NCI-H146 treated with DMSO at 0.1 percent for 48 hours (cell line): ENCODE measurements around the gene HNRNPF.

Source experiments
- DNase-seq: peaks from one replicate; lab custom pipeline; 2025; ENCODE audit not compliant: unreplicated experiment; lab: John Stamatoyannopoulos, UW

HNRNPF gene

GRCh38 chr10:43380610-43381222, 28.3 kb downstream of the HNRNPF start:
- DNase-seq: no peak

- DNase-seq: no peak
Observed at GRCh38 chr10:43377424-43377883, 31.5 kb downstream of the HNRNPF start.

DNA sequence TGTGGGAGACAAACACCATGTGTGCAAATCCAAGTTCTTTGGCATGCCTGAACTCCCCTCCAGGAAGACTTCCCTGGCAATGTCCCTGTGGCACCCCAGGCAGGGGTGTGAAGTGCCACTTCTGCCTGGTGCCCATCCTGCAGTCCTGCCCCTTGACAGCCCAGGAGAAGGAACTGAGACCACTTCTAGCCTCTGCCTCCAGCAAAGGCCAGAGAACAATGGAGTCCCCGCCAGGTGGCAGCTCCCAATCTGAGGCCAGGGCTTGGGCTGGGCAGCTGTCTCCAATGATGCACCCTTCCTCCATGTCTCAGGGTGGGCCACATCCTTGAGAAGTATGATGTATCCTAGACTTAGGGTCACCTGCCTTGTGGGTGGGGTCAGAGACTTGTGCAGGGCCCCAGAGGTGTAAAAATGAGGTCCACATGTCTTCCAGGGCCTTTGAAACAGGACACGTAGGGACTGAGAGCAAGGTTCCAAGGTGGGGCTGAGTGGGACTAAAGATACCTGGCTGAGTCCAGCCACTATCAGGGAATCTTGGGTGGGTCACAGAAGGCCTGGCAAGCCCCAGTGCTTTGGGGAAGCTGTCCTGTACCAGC, 32.1 kb downstream of the HNRNPF start:
- no peak for DNase-seq

GRCh38 chr10:43376046-43376635, 32.8 kb downstream of the HNRNPF start:
- no peak for DNase-seq

GRCh38 chr10:43375401-43376020, 33.5 kb downstream of the HNRNPF start:
- DNase-seq: no peak

GRCh38 chr10:43374194-43374593, 34.8 kb downstream of the HNRNPF start:
- DNase-seq: no peak

DNA sequence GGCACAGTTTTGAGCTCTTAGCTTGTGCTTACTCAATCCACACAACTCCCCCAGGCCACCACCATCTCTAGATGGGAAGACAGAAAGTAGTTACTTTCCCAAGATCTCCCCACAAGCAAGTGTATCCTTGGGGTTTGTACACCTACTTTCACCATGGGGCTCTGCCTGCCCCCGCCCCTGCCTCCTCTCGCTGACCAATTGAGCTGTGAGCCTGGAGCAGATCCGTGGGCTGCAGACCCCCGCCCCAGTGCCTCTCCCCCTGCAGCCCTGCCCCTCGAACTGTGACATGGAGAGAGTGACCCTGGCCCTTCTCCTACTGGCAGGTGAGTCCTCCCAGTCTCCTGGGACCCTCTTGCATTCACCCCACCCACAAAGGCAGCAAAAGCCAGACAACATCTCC, 35.5 kb downstream of the HNRNPF start:
- no peak for DNase-seq

DNA sequence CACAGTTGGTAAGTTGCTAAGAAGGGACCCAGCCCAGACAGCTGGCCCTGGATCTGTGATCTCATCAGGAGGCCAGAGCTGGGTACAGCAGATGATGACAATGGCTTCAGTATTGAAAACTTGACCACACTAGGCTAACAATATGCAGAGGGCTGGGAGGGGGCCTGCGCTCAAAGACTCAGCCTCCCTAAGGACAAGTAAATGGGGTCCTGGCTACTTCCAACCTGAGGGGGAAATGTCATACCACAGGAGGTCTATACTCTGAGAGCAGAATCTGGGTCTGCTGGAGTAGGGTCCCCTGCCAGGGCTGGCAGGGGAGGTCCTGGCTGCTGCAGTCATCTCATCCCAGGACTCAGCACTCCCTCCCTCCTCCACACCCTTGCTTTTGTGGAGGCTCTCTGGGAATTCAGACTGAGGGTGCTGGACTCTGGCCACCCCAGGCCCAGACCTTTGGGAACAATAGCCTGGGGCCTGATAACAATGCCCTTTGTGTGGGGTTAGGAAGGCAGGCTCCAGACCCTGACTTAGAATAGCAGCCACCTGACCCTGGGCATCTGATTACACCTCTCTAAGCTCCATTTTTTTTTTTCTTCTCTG, 36.1 kb downstream of the HNRNPF start:
- DNase-seq: no peak

DNA sequence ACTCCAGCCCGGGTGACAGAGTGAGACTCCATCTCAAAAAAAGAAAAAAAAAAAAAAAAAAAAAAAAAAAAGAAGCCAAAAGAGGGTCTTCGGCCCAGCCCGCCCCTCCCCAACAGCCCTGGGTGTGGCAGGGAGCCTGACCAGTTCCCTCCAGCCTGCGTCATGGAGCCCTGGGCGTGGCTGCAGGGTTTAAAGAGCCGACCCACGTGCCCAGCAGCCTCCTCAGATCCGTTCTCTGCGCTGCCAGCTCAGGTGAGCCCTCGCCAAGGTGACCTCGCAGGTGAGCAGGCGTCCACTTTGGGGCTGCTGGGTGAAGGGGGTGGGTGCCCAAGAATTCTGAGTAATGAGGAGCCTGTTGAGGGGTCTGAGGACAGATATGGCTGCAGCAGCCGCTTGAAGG, 37.6 kb downstream of the HNRNPF start, which contains the start of gene FXYD4:
TSS of gene FXYD4 (plus strand) at position 219 of the 400 bp plus-strand sequence. CDS start 2,111 bp downstream, outside the sequence.
- DNase-seq: no peak

GRCh38 chr10:43370671-43371215, 38.2 kb downstream of the HNRNPF start:
- no peak for DNase-seq

DNA sequence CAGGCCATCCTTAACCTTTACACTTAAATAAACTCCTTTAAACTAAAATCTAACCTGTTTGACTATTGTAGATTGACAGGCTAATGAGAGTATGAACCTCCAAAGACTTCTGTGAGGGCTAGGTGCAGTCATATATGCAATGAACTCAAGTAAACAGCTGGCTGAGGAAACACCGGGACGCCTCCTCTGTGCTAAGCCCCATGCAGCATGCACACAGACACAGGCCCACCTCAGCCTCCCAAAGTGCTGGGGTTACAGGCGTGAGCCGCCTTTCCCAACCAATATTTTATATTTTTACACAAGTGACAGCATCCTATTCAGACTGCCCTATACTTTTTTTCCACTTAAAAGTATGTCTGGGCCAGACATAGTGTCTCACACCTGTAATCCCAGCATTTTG, 39.1 kb downstream of the HNRNPF start:
- DNase-seq: no peak

- DNase-seq: no peak
Observed at GRCh38 chr10:43365001-43365400, 44.0 kb downstream of the HNRNPF start.

DNA sequence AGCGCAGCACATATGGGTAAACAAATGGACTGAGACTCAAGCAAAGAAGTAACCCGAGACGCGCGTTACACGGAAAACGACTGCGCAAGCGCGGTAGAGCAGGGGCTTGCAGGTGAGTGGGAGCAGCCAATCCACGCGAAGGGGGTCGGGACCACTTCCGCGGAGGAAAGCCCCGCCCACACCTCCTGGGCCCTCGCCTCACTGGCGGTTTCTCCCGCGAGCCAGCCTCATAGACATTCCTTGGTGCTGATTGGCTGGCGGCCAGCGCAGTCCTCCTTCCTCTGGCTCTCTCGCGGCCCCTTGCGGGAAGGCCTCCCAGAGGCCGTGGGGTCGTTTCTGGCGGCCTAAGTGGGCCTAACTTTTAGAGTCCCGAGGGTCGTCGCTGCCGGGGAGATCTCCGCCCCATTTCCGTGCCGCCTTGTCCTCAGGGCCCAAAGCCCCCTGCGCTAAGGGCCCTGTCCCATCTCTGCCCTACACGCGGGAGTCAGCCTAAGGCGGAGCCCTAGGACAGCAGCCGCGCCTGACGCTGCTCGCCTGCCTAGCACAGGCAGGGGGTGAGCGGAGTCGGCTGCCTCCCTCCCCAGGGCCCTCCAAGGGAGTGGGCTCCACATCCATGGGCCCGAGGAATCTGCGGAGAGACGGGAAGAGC, 46.7 kb downstream of the HNRNPF start:
- DNase-seq: peak; percentile 96

DNA sequence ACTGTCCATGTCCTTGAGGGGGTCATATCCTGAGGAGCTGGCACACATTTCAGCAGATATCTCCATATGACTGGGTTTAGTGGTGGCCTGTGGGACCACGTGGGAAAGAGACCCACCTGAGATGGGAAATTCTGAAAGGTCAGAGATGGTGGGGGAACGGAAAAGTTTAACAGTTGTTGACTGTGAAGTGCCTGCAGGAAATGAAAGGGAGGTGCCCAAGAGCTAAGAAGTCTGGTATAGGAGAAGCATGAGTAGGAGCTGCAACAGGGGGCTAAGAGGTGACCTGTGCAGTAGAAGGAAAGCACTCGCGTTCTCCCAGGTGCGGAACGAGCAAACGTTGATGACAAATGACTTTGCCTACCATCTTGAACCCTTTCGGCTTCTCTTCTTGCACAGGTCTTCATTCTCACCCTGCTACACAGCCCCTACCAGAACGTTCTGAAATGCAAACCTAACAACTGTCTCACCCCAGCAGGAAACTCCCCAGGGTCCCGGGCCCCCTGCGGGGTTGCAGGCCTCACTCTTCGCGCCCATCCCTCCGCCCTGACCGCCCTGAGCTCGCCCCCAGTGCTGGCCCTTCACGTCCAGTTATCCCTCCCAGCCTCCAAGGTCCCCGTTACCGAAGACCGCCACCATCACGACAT, 47.3 kb downstream of the HNRNPF start:
- no peak for DNase-seq

DNA sequence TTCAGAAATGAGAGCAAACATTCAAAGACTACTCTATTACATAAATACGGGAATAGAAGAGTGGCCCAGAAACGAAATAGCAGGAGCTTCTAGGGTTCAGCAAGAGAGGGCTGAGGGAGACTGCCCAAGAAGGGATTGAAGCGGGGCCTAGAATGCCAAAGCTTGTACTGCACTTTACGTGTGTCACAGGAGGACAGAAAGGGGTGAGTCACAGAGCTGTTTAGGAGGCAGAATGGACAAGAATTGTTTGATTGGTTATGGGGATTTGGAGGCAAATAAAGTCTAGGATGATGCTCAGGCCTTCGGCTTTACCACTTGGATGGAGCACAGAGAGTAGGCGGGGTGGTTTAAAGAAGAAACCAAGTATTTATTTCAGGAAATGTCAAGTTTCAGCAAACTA, 48.9 kb downstream of the HNRNPF start:
- no peak for DNase-seq

GRCh38 chr10:43355749-43356371, 53.1 kb downstream of the HNRNPF start:
- peak; percentile 13 for DNase-seq

DNA sequence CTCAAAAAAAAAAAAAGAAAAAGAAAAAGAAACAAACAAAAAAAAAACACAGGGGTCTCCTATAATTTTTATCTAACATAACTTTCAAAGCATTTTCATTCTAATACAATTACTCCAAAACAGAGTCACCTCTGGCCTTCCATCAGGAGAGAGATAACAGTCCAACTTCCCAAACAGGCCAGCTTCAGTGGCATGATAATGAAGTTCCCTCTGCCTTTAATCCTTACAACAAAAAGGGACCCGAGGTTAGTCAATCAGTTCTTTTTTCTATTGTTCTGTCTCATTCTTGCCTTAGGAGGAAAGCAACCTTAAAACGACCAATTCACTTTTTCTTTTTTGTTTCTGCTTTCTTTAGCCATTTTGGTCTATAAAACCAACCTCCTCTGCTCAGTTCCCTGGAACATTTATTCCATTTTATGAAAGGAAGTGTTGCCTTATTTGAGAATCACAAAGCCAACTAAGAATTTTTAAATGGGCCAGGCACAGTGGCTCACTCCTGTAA, 54.1 kb downstream of the HNRNPF start:
- no peak for DNase-seq

DNA sequence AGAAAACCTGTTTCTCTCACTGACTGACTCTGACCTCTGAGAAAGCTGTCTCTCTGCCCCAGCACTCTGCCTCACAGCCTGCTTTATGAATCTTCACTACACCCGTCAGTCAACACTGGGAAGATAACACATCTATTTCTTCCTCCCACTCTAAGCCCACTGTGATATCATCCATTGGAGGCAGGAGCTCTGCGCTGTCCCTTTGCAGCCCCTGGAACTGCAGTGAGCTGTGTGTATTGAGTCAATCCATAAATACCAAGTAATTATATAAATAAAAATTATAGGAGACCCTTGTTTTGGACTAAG, 54.7 kb downstream of the HNRNPF start:
- no peak for DNase-seq

DNA sequence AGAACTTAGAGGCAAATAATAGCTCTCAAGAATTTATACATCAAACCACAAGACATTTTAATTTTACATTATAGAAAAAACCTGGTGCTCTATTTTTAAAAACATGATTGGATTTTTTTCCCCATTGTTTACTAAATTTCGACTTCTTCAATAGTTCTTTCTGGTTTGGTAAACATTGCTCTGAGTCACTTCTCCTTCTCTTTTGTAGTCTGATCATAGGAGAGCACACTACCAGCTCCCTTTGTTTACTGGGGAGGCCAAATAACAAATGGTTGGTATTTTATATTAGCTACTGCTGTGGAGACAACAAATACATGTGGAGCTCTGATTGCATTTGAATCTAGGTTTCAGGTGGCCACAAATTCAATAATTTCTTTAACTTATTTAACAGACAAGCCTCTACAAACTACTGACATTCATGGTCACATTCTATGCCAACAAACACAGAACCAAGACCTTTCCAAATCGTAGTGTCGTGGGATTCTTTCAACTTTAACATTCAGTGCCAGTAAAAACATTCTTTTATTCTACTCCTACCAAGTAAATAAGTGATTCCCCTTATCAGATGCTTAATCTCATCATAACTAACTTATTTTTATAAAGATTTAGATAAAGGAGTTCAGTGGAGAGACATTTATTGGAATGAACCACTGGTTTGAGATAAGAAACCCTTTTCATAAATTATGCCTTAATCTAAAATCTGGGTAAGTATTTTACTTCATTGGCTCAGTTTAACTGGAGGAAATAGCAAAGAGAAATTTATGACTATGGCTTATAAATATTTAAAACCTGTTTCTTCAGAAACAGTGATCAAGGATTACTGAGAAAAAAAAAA, 55.3 kb downstream of the HNRNPF start:
- DNase-seq: peak; percentile 54
